H4 (cell line): ENCODE measurements around the gene CSTB. TPM values are rescaled to one million over a fixed set of nuclear protein-coding genes. Genes with fewer than 3 reads are reported as not detected.

ENCODE experiments used
- DNase-seq: peaks from one replicate; pipeline ENCODE4 v3.0.0-alpha.2; 2015; ENCODE audit warnings: low spot score
- total RNA-seq: library from RNA; depleted of rRNA; stranded (reverse); fragments of >200 nt; shearing (Covaris generic); gene quantifications from 2 replicates; pipeline ENCODE4 v1.2.3, GENCODE V29; 2014; rRNA removed

CSTB gene
- total RNA-seq, 1 experiment from 2014 or later, result 33.8 TPM

- DNase-seq, result no peak
Measured at GRCh38 chr21:43731476-43731875, 44.6 kb downstream of the CSTB start.

- peak; percentile 98 for DNase-seq
Measured at GRCh38 chr21:43728467-43729390, 47.4 kb downstream of the CSTB start.

GRCh38 chr21:43728154-43728466 is 48.0 kb downstream of the CSTB start:
- no peak for DNase-seq

GRCh38 chr21:43727519-43728153 is 48.5 kb downstream of the CSTB start:
- no peak for DNase-seq

- DNase-seq, result no peak
Measured at GRCh38 chr21:43726686-43727518, 49.2 kb downstream of the CSTB start.

Other genes with a start within 250 kb of the CSTB start
- 3.9 and 5.1 TPM in 2 replicates for gene HSF2BP, start 116.8 kb downstream of the CSTB start, total RNA-seq
- gene RRP1B, start 116.7 kb downstream of the CSTB start, total RNA-seq, result 16.2 and 21.7 TPM in 2 replicates
- gene PDXK, start 57.2 kb downstream of the CSTB start, total RNA-seq, result 99.6 and 107 TPM in 2 replicates
- 44.7 and 46.2 TPM in 2 replicates for gene RRP1, start 13.3 kb upstream of the CSTB start, total RNA-seq
- 27.0 and 29.4 TPM in 2 replicates for gene AGPAT3, start 88.9 kb upstream of the CSTB start, total RNA-seq
- 15.0 and 16.5 TPM in 2 replicates for gene TRAPPC10, start 236.0 kb upstream of the CSTB start, total RNA-seq